NB4 (cell line): ENCODE results near the gene STK11IP.

Experiments used
- DNase-seq: peaks from one replicate; pipeline ENCODE4 v3.0.0; 2010; ENCODE audit warnings: low read depth
- H3K4me3 ChIP-seq: one replicate; pipeline ENCODE4 v1.5.1; 2011; ENCODE audit warnings: mild to moderate bottlenecking, low read depth, low read length, moderate library complexity
- MYC ChIP-seq: IDR thresholded peaks from 2 replicates; pipeline ENCODE4 v1.6.1; 2011; ENCODE audit warnings: low read depth, low read length
- POLR2A ChIP-seq: IDR thresholded peaks from 2 replicates; pipeline ENCODE4 v1.6.1; 2011; ENCODE audit warnings: mild to moderate bottlenecking; ENCODE audit not compliant: insufficient read length; ENCODE audit errors: extremely low read depth
- TF ChIP-seq, protein P1 (sequence below): IDR thresholded peaks from 2 replicates; pipeline ENCODE4 v1.6.1; 2011; ENCODE audit warnings: low read depth, low read length
- TF ChIP-seq, protein P2 (sequence below): IDR thresholded peaks from one replicate; pipeline ENCODE4 v1.5.1; 2012; ENCODE audit warnings: low read depth, low read length

Gene STK11IP

DNA sequence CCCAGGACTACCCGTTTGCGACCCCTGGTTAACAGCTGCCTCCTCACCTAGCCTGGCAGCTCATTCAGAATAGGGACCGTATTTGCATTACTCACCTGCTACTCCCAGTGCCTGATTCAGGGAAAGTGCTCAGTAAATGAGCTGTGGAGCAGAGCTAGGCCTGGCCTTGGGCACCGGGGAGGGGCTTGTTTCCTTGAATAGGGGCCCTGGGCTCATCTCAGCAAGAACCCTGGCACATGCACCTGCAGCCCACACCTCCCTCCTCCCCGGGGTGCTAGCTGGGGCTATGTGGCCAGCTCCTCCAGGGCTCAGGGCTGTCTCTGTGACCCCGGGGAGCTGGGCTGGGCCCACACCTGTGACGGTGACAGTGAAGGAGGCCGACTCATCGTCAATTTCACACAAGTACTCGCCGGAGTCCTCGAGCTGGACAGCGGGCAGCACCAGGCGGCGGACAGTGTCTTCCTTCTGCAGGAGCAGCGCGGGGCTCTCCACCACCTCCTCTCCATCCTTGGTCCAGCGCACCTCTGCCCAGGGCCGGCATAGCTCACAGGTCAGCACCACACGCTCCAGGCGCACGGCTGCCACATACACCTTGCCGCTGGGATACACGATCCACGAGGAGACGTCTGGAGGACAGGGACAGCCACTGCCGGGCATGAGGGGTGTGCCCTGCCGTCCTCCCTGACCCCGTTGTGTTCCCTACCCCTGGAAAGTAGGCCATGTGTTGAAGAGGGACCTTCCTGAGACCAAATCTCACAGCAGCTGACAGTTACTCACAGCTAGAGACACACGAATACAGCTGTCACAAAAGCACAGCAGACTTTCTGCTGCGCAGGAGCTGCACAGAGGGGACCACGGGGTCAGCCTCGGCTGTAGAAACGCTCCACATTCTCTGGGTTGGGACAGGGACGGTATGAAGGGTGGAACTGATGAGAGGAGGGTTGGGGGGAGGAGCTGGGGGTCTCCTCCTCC is 35.3 kb upstream of the STK11IP start:
- H3K4me3 ChIP-seq: no peak overlapping the region
- DNase-seq: no peak
- TF ChIP-seq MYC (no peak), POLR2A (no peak)
- TF ChIP-seq, protein P1, sequence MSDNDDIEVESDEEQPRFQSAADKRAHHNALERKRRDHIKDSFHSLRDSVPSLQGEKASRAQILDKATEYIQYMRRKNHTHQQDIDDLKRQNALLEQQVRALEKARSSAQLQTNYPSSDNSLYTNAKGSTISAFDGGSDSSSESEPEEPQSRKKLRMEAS: no peak
- TF ChIP-seq, protein P2, sequence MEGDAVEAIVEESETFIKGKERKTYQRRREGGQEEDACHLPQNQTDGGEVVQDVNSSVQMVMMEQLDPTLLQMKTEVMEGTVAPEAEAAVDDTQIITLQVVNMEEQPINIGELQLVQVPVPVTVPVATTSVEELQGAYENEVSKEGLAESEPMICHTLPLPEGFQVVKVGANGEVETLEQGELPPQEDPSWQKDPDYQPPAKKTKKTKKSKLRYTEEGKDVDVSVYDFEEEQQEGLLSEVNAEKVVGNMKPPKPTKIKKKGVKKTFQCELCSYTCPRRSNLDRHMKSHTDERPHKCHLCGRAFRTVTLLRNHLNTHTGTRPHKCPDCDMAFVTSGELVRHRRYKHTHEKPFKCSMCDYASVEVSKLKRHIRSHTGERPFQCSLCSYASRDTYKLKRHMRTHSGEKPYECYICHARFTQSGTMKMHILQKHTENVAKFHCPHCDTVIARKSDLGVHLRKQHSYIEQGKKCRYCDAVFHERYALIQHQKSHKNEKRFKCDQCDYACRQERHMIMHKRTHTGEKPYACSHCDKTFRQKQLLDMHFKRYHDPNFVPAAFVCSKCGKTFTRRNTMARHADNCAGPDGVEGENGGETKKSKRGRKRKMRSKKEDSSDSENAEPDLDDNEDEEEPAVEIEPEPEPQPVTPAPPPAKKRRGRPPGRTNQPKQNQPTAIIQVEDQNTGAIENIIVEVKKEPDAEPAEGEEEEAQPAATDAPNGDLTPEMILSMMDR: no peak

DNA sequence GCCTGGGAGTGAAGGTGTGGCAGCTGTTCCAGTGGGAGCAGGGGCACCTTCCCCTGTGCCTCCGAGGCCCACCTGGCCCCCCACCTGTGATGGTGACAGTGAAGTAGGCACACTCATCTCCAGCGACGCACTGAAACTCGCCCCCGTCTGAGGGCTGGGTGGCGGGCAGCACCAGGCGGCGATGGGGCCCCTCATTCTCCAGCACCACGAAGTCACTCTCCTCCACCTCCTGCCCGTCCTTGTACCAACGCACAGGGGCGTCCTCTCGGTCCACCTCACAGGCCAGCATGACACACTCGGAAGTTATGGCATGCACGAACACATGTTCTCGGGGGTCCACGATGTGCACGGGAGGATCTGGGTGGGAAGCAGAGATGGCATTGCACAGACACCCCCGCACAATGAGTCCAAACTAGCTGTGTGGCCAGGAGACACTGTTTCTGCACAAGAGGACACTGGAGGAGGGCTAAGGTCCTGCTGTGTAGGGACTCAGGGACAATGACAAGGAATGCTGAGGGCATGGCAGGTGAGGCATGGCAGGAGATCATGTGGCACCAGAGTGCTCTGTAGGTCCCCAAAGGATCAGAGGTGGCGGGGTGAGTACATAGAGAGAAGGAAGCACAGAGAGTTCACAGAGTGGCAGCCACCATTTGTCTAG is 34.3 kb upstream of the STK11IP start:
- TF ChIP-seq, protein P2: no peak
- TF ChIP-seq POLR2A (no peak), MYC (no peak)
- TF ChIP-seq, protein P1: no peak
- DNase-seq: no peak
- no peak overlapping the region for H3K4me3 ChIP-seq

DNA sequence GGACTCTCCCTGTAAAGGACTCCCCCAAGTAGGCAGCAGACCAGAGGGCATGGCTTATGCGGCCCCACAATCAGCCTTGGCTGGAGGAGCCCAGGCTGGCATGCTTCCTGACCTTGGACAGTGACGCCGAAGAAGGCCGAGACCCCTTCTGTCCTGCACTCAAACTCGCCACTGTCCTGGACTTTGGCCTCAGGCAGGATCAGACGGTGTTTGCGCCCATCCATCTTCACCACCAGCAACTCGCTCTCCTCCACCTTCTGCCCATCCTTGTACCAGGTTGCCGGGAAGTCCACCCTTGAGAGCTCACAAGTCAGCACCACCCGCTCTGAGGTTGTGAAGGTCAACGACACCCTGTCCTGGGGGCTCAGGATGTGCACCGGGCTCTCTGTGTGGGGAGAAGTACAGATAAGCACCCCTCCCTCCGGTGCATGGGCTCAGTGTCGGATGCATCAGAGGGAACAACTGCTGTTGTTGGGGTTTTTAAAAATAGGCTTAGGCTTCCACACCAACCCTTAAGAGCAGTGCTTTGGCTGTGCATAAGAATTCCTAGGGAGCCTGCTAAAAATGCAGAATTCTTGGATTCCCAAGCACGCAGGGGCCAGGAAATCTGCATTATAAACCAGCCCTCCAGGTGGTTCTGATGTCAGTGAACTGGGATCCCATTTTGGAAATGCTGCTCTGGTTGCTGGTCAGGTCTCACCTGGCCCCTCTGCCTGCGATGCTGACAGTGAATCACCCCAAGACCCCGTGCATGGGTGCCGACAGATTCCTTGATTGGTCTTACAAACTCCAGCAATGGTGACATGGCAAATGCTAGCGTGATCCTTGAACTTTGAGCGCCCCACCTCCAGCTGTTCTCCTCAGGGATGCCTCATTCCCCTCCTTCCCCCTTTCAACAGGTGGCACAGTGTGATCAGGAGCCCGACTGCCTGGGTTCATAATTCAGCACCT is 32.3 kb upstream of the STK11IP start:
- no peak overlapping the region for H3K4me3 ChIP-seq
- TF ChIP-seq, protein P2: no peak
- no peak for TF ChIP-seq POLR2A
- TF ChIP-seq, protein P1: no peak
- no peak for TF ChIP-seq MYC
- DNase-seq: no peak

DNA sequence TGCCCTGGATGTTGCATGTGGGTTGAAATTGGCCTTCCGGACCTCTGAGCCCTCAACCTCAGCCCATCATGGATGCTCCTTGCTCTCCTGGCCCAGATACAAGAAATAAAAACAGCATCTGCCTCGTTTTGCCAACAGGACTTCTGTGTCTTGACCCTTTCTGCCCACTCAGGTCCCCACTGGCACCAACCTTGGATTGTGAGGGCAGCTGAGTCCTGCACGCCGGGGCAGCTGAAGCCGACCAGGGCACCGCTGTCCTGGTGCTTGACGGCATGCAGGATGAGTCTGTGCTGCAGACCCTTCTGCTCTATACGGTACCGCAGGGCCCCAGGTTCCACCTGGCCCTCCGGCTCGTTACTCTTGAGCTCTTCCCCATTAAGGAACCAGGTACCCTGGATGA is 31.0 kb upstream of the STK11IP start:
- DNase-seq: no peak
- TF ChIP-seq, protein P1: no peak
- TF ChIP-seq POLR2A (no peak), MYC (no peak)
- TF ChIP-seq, protein P2: no peak
- H3K4me3 ChIP-seq: no peak overlapping the region

DNA sequence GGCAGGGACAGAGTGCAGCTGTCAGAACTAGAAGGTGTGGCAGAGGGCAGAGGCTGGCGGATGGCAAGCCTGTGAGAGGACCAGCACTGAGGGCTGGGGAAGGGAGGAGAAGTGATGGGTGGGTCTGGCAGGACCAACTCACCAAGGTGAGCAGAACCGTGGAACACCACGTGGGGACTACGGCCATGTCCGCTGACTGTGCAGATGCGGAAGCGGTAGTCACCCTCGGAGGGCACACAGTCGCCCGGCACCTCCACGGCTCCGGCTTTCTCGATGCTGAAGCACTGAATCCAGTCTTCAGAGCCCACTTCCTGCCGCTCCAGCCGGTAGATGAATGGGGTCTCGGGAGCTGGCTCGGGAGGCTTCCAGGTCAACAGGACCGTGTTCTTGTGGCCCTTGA is 30.5 kb upstream of the STK11IP start:
- no peak overlapping the region for H3K4me3 ChIP-seq
- TF ChIP-seq MYC: no peak
- no peak for TF ChIP-seq POLR2A
- TF ChIP-seq, protein P1: no peak
- TF ChIP-seq, protein P2: no peak
- no peak for DNase-seq
